ENCODE data around the gene TSPAN9. TPM values are rescaled to one million over a fixed set of nuclear protein-coding genes. Genes with fewer than 3 reads are reported as not detected.

TSPAN9 gene
- polyA plus RNA-seq, 1 experiment = 67.0 TPM

DNA sequence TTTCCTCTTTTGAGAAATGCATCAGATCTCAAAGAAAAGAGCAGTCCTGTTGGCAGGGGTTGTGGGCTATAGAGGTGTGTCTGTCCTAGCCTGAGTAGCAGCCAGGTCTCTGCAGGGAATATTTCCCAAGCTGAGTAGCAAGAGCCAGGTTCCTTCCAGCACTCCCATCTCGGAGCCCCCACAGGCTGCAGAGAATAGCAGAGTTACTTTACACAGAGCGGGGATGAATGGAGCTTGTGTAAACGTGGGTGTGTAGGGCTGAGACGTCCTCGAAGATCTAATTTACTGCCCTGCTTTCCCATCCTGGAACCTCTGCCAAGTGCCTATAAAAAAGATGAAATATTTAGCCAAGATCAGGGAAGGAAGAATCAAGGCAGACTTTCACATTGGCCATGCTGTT is 156.6 kb downstream of the TSPAN9 start:
- H3K27me3 ChIP-seq (ENCODE audit: control insufficient read depth, insufficient read depth, low read length) = no peaks in the 10 kb centered on the region
- H3K36me3 ChIP-seq (ENCODE audit: control insufficient read depth, insufficient read depth, low read length) = no peaks in the 10 kb centered on the region
- no peak for DNase-seq (ENCODE audit: low read depth)
- ChIA-PET CTCF (interaction anchor here (0.6 to 1.6 kb wide), 5 partner anchors 27 to 160 kb away, joined by 3 to 4 read pairs (median 3); no protein-coding TSS in a partner anchor), POLR2A (no interaction called here)
- TF ChIP-seq, protein P1, sequence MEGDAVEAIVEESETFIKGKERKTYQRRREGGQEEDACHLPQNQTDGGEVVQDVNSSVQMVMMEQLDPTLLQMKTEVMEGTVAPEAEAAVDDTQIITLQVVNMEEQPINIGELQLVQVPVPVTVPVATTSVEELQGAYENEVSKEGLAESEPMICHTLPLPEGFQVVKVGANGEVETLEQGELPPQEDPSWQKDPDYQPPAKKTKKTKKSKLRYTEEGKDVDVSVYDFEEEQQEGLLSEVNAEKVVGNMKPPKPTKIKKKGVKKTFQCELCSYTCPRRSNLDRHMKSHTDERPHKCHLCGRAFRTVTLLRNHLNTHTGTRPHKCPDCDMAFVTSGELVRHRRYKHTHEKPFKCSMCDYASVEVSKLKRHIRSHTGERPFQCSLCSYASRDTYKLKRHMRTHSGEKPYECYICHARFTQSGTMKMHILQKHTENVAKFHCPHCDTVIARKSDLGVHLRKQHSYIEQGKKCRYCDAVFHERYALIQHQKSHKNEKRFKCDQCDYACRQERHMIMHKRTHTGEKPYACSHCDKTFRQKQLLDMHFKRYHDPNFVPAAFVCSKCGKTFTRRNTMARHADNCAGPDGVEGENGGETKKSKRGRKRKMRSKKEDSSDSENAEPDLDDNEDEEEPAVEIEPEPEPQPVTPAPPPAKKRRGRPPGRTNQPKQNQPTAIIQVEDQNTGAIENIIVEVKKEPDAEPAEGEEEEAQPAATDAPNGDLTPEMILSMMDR (IDR thresholded peaks at IDR 0.05; ENCODE audit: insufficient read depth, low read depth, low read length) = no peak
- H3K4me3 ChIP-seq (ENCODE audit: low read depth, low read length) = no peak overlapping the region

DNA sequence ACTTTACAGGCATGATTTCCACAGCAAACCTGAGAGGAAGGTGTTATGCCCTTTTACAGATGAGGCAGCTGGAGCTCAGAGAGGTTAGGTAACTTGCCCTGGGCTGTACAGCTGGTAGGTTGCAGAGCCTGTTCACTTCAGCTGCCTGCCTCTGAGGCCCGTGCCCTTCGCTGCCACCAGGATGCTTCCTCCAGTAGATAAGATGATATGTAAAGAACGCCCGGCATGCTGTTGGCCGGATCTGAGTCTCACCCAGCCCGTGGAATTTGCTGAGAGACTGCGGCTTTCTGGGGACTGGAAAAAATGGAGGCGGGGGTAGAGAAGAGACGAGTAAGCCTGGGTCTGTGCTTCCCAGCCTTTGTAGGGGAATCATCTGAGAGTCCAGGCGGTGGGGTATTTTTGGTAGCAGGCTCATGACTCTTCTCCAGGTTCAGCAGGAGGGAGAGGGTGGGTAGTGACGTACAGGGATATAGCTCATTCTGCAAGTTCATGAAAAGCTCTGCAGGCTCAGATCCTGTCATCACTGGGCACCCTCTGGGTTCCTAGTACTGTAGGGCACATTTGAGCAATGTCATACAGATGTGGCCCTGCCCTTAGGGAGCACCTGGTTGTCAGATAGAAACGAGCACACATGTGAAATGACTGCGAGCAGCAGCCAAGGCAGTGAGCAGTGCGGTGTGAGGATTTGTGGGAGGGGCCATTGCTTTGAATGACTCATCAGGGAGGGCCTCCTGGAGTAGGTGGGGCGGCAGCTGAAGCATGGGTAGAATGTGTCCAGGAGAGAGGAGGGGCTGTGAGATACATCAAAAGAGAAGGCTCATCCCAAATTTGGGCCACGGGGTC is 159.4 kb downstream of the TSPAN9 start:
- CTCF ChIA-PET = interaction anchor here (1.9 kb wide), 1 partner anchor 33 kb away, joined by 6 read pairs; no protein-coding TSS in a partner anchor
- no peak for DNase-seq (ENCODE audit: low read depth)

DNA sequence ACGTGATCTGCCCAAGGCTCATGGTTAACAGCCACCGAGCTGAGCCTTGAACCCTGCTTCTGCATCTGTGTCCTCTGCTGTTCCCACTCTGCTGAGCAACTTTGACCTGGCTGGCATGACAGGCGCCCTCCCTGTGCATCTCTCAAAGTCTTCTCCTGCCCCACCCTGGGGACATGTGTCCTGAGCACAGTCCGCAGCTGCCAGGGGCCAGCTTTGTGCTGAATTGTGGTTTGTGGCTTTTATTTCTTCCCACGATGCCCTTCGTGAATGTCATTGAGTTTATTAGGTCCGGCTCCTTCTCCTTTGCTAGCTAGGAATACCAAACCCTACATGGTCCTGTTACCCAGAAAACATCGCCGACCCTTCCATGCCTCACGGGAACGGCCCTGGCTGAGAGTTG is 161.0 kb downstream of the TSPAN9 start:
- ChIA-PET CTCF (interaction anchor here (1.5 to 1.9 kb wide), 2 partner anchors 10 to 35 kb away, joined by 4 to 6 read pairs; no protein-coding TSS in a partner anchor), POLR2A (no interaction called here)
- Histone ChIP-seq H3K36me3 (ENCODE audit: control insufficient read depth, insufficient read depth, low read length) (no peaks in the 10 kb centered on the region), H3K4me3 (ENCODE audit: low read depth, low read length) (no peak overlapping the region), H3K27me3 (ENCODE audit: control insufficient read depth, insufficient read depth, low read length) (no peaks in the 10 kb centered on the region)
- no peak for DNase-seq (ENCODE audit: low read depth)
- TF ChIP-seq, protein P1 (IDR thresholded peaks at IDR 0.05; ENCODE audit: insufficient read depth, low read depth, low read length) = no peak

More for the DNA sequence above, 159.4 kb downstream of the TSPAN9 start:
- H3K36me3 ChIP-seq (ENCODE audit: control insufficient read depth, insufficient read depth, low read length) = no peaks in the 10 kb centered on the region
- TF ChIP-seq, protein P1 (IDR thresholded peaks at IDR 0.05; ENCODE audit: insufficient read depth, low read depth, low read length) = no peak
- H3K27me3 ChIP-seq (ENCODE audit: control insufficient read depth, insufficient read depth, low read length) = no peaks in the 10 kb centered on the region
- no peak overlapping the region for H3K4me3 ChIP-seq (ENCODE audit: low read depth, low read length)
- POLR2A ChIA-PET = no interaction called here

DNA sequence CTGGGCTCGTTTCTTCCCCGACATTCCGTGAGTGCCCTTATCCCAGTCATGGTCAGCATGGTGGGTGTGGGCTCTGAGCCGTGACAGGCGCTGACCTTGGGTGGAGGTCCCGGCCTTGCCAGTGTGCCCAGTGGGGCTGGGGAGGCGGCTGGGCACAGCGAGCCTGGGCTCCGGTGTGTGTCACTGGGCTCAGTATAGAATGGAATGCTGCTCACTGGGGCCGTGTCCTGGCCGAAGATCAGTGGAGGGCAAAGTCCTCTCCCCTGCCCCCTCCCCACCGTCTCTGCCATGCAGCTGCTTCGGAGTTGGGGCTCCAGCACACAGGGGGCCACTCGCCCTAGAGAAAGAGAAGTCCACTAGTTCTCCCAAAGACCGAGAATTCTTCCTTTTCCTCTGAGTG is 164.4 kb downstream of the TSPAN9 start:
- ChIA-PET CTCF (interaction anchor here (1.5 to 2.7 kb wide), 2 partner anchors 23 to 34 kb away, joined by 4 to 8 read pairs; no protein-coding TSS in a partner anchor), POLR2A (no interaction called here)
- no peaks in the 10 kb centered on the region for H3K36me3 ChIP-seq (ENCODE audit: control insufficient read depth, insufficient read depth, low read length)
- TF ChIP-seq, protein P1 (IDR thresholded peaks at IDR 0.05; ENCODE audit: insufficient read depth, low read depth, low read length) = no peak
- no peak for DNase-seq (ENCODE audit: low read depth)
- no peaks in the 10 kb centered on the region for H3K27me3 ChIP-seq (ENCODE audit: control insufficient read depth, insufficient read depth, low read length)
- H3K4me3 ChIP-seq (ENCODE audit: low read depth, low read length) = no peak overlapping the region

DNA sequence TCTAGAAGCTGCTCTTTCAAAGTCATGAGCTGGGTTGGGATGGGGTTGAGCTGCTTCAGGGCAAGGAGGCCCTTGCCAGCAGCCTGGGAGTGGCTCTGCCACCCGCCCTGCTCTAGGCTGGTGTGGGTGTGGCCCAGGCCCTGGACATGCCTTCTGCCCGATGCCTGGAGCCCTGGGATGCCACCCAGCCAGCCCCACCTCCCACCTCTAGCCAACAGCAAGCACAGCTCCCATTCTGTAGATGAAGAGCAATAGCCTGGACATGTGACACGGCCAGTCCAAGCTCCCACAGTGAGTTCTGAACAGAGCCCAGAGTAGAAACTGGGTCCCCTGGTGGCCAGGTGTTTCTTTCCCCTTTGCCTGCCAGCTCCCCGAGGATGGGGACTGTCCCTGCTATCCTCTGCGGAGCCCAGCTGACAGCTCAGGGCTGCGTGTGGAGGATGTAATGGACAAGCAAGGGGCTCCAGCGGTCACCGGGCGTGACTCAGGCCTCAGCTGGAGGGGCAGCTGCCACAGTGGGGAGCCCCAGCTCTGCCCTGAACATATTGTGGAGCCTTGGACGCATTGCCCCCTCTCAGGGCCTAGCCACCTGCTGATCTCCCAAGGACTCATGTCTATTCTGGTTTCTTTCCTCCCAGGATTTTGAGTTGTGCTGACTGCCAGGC is 165.2 kb downstream of the TSPAN9 start:
- Histone ChIP-seq H3K36me3 (ENCODE audit: control insufficient read depth, insufficient read depth, low read length) (no peaks in the 10 kb centered on the region), H3K27me3 (ENCODE audit: control insufficient read depth, insufficient read depth, low read length) (no peaks in the 10 kb centered on the region; the same call in 1 of the 2 replicates), H3K4me3 (ENCODE audit: low read depth, low read length) (no peak overlapping the region)
- DNase-seq (ENCODE audit: low read depth) = no peak
- POLR2A ChIA-PET = no interaction called here
- TF ChIP-seq, protein P1 (IDR thresholded peaks at IDR 0.05; ENCODE audit: insufficient read depth, low read depth, low read length) = no peak
- CTCF ChIA-PET = interaction anchor here (0.5 to 2.7 kb wide), 5 partner anchors 9 to 564 kb away, joined by 3 to 8 read pairs (median 3); no protein-coding TSS in a partner anchor
